Measurements from ENCODE around the gene HGS. TPM values are rescaled to one million over a fixed set of nuclear protein-coding genes. Genes with fewer than 3 reads are reported as not detected.
"Not testable (repeated sequence)": the region's sequence is repeated elsewhere in the genome, so short reads cannot be mapped to it uniquely, and the experiment has no call there.

HGS gene
- total RNA-seq, 1 experiment from 2014 or later: 187 TPM

DNA sequence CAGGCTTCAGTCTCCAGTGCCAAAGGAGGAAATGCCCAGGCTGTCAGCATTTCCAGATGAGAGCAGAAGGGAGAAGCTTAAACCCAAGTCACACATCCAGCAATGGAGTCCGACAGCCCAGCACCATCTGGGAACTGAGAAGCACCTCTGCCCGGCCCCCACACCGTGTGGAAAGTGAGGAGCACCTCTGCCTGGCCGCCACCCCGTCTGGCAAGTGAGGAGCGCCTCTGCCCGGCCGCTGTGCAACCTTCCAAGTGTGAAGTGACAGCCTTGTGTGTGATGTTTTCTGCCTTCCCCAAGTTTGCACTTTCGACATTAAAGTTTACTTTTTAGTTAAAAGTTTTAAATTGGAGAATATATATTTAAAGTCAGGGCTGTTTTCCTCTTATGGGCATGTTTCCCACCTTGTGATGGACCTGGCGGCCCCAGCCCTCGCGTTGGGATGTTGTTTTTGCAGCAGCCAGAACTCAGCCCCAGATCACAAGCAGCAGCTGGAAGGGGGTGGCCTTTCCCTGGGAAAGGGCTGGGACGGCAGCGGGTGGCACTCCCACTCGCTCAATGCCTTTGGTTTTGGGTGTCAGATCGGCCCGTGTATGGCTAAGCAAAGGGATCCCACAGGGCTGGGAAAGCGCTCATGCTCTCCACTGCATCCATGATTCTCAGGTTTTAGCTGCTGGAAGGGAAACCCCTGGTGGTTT is 10.1 kb upstream of the HGS start:
- H3K4me3 ChIP-seq (ENCODE audit: low read depth, low read length, poor library complexity, severe bottlenecking): no peak overlapping the region
- no peak for DNase-seq (ENCODE audit: low spot score)
- intact Hi-C loops (cut with micrococcal nuclease; ENCODE audit: unreplicated experiment): no loop called here
- H3K9me3 ChIP-seq (ENCODE audit: low read depth, low read length, poor library complexity, severe bottlenecking): no peaks in the 10 kb centered on the region
- no peak for TF ChIP-seq EZH2 (IDR thresholded peaks at IDR 0.05; ENCODE audit: borderline replicate concordance, low read depth, low read length, poor library complexity, severe bottlenecking)
- TF ChIP-seq, protein P1, sequence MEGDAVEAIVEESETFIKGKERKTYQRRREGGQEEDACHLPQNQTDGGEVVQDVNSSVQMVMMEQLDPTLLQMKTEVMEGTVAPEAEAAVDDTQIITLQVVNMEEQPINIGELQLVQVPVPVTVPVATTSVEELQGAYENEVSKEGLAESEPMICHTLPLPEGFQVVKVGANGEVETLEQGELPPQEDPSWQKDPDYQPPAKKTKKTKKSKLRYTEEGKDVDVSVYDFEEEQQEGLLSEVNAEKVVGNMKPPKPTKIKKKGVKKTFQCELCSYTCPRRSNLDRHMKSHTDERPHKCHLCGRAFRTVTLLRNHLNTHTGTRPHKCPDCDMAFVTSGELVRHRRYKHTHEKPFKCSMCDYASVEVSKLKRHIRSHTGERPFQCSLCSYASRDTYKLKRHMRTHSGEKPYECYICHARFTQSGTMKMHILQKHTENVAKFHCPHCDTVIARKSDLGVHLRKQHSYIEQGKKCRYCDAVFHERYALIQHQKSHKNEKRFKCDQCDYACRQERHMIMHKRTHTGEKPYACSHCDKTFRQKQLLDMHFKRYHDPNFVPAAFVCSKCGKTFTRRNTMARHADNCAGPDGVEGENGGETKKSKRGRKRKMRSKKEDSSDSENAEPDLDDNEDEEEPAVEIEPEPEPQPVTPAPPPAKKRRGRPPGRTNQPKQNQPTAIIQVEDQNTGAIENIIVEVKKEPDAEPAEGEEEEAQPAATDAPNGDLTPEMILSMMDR (conservative IDR thresholded peaks at IDR 0.05; ENCODE audit: low read depth, low read length): no peak
- H3K27ac ChIP-seq (ENCODE audit: low read depth, low read length, poor library complexity, severe bottlenecking): no peak overlapping the region
- no peaks in the 10 kb centered on the region for H3K4me1 ChIP-seq (ENCODE audit: insufficient read depth, low read length, poor library complexity, severe bottlenecking)
- H3K27me3 ChIP-seq (replicated peaks; ENCODE audit: insufficient read depth, low read depth, low read length, poor library complexity): no peaks in the 10 kb centered on the region
- no TSS peak for BruUV-seq (replicated peaks)
- H3K36me3 ChIP-seq (ENCODE audit: insufficient read depth, low read length, poor library complexity, severe bottlenecking): peaks cover 61% of the 10 kb centered on the region
- ChIA-PET CTCF (no interaction called here), POLR2A (ENCODE audit: low non-redundant PET) (no interaction called here)

DNA sequence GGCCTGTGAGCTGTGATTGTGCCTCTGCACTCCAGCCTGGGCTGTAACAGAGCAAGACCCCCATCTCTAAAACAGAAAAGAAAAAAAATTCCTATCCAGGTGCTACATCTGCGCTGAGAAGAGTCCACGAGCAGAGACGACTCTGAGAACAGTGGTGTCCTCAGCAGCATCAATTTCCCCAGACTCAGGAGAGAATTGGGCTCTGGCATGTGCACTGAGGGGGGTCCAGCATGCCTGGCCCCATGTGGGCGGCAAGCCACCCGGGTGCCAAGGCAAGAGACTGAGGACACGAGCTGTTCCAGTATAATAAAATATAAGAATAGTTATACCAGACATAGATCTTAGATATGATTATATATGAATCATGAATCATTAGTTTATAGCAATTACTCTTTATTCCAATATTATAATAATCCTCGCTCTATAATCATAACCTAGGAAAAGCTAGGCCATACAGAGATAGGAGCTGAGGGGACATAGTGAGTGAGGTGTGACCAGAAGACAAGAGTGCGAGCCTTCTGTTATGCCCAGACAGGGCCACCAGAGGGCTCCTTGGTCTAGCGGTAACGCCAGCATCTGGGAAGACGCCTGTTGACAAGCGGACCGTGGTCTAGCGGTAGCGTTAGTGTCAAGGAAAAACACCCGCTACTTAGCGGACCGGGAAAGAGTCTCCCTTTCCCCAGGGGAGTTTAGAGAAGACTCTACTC is 8.1 kb upstream of the HGS start:
- TF ChIP-seq, protein P1 (conservative IDR thresholded peaks at IDR 0.05; ENCODE audit: low read depth, low read length): peak; percentile 50
- H3K9me3 ChIP-seq (ENCODE audit: low read depth, low read length, poor library complexity, severe bottlenecking); H3K4me1 ChIP-seq (ENCODE audit: insufficient read depth, low read length, poor library complexity, severe bottlenecking); H3K4me3 ChIP-seq (ENCODE audit: low read depth, low read length, poor library complexity, severe bottlenecking); H3K27ac ChIP-seq (ENCODE audit: low read depth, low read length, poor library complexity, severe bottlenecking); H3K27me3 ChIP-seq (replicated peaks; ENCODE audit: insufficient read depth, low read depth, low read length, poor library complexity); BruUV-seq (replicated peaks); intact Hi-C loops (cut with micrococcal nuclease; ENCODE audit: unreplicated experiment): not testable (repeated sequence)
- peak; percentile 37 for DNase-seq (ENCODE audit: low spot score)
- peaks cover 44% of the 10 kb centered on the region for H3K36me3 ChIP-seq (ENCODE audit: insufficient read depth, low read length, poor library complexity, severe bottlenecking)
- POLR2A ChIA-PET (ENCODE audit: low non-redundant PET): interaction anchor here (0.7 kb wide), 1 partner anchor 33 kb away, joined by 3 read pairs; no protein-coding TSS in a partner anchor
- CTCF ChIA-PET: interaction anchor here (0.6 to 0.9 kb wide), 2 partner anchors 8 to 51 kb away, joined by 3 to 4 read pairs; no protein-coding TSS in a partner anchor

DNA sequence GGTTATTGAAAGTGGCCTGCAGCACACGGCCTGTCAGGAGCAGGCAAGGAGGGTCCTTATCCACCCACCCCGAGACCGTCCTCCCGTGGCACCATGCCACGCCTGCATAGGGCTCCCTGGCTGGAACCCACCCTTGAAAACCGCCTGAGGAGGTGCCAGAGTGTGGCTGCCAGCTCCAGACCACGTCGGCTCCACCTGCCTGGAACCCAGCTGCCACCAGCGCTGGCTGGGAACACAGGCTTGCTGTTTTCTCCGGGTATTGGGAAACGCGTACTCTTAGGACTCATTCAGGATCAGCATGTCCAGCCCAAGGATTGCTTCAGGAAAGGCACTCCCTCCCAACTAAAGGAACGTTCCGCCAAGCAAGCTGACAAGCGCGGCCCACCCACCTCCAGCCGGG is 6.9 kb upstream of the HGS start:
- Histone ChIP-seq H3K36me3 (ENCODE audit: insufficient read depth, low read length, poor library complexity, severe bottlenecking) (peaks cover 31% of the 10 kb centered on the region), H3K4me1 (ENCODE audit: insufficient read depth, low read length, poor library complexity, severe bottlenecking) (peaks cover 7% of the 10 kb centered on the region), H3K27me3 (replicated peaks; ENCODE audit: insufficient read depth, low read depth, low read length, poor library complexity) (no peaks in the 10 kb centered on the region), H3K9me3 (ENCODE audit: low read depth, low read length, poor library complexity, severe bottlenecking) (no peaks in the 10 kb centered on the region), H3K4me3 (ENCODE audit: low read depth, low read length, poor library complexity, severe bottlenecking) (no peak overlapping the region), H3K27ac (ENCODE audit: low read depth, low read length, poor library complexity, severe bottlenecking) (no peak overlapping the region)
- intact Hi-C loops (cut with micrococcal nuclease; ENCODE audit: unreplicated experiment): no loop called here
- no peak for TF ChIP-seq EZH2 (IDR thresholded peaks at IDR 0.05; ENCODE audit: borderline replicate concordance, low read depth, low read length, poor library complexity, severe bottlenecking)
- TF ChIP-seq, protein P1 (conservative IDR thresholded peaks at IDR 0.05; ENCODE audit: low read depth, low read length): no peak
- CTCF ChIA-PET: no interaction called here
- no TSS peak for BruUV-seq (replicated peaks)
- POLR2A ChIA-PET (ENCODE audit: low non-redundant PET): no interaction called here
- DNase-seq (ENCODE audit: low spot score): no peak

All from A673 (cell line).